Stimulated activated CD4-positive, alpha-beta T cell treated with anti-CD3 and anti-CD28 coated beads, Interleukin-4, amount 100 ng/mL, for 1 hour (primary cell): ENCODE data around the gene PANK1.
"Not testable (repeated sequence)": the region's sequence is repeated elsewhere in the genome, so short reads cannot be mapped to it uniquely, and the experiment has no call there.

Source experiments
- DNase-seq: peaks from one replicate; pipeline ENCODE4 v3.0.0-alpha.2; 2020

PANK1 gene

GRCh38 chr10:89566095-89566950, 78.7 kb downstream of the PANK1 start:
- DNase-seq, result no peak

- no peak for DNase-seq
Measured at GRCh38 chr10:89565180-89565579, 79.9 kb downstream of the PANK1 start.

- DNase-seq, result no peak
Measured at GRCh38 chr10:89563861-89564478, 81.1 kb downstream of the PANK1 start.

GRCh38 chr10:89563311-89563710, 81.7 kb downstream of the PANK1 start:
- no peak for DNase-seq

- DNase-seq, result no peak
Measured at GRCh38 chr10:89556600-89556999, 88.4 kb downstream of the PANK1 start.

- DNase-seq, result no peak
Measured at GRCh38 chr10:89555688-89556445, 89.2 kb downstream of the PANK1 start.

- no peak for DNase-seq
Measured at GRCh38 chr10:89554433-89554832, 90.6 kb downstream of the PANK1 start.

GRCh38 chr10:89553064-89553734, 91.8 kb downstream of the PANK1 start:
- no peak for DNase-seq

- DNase-seq, result no peak
Measured at GRCh38 chr10:89552213-89552612, 92.8 kb downstream of the PANK1 start.

- no peak for DNase-seq
Measured at GRCh38 chr10:89550509-89550908, 94.5 kb downstream of the PANK1 start.

GRCh38 chr10:89549510-89549909, 95.5 kb downstream of the PANK1 start:
- no peak for DNase-seq

- no peak for DNase-seq
Measured at GRCh38 chr10:89548673-89549072, 96.4 kb downstream of the PANK1 start.

- no peak for DNase-seq
Measured at GRCh38 chr10:89547853-89548513, 97.1 kb downstream of the PANK1 start.

GRCh38 chr10:89546651-89547050, 98.4 kb downstream of the PANK1 start:
- DNase-seq, result not testable (repeated sequence)

- DNase-seq, result no peak
Measured at GRCh38 chr10:89543841-89544240, 101.2 kb downstream of the PANK1 start.

GRCh38 chr10:89540420-89540949, 104.6 kb downstream of the PANK1 start:
- no peak for DNase-seq

GRCh38 chr10:89537364-89537763, 107.7 kb downstream of the PANK1 start:
- DNase-seq, result no peak

GRCh38 chr10:89536013-89536354, 109.1 kb downstream of the PANK1 start:
- no peak for DNase-seq

- no peak for DNase-seq
Measured at GRCh38 chr10:89535171-89536012, 109.7 kb downstream of the PANK1 start, which contains the start of gene SLC16A12. Gene SLC16A12 (minus strand): TSS chr10:89535594. CDS start chr10:89462578, 73,016 bp downstream.

GRCh38 chr10:89534826-89535166, 110.2 kb downstream of the PANK1 start:
- DNase-seq, result no peak
